SK-N-SH treated with all-trans-retinoic acid at 6 μM for 48 hours (cell line): ENCODE measurements around the gene TOP2B.

Experiments
- CSDC2 ChIP-seq: fragments of 250-450 bp; sonication (Bioruptor Pico); IDR thresholded peaks from 2 replicates; pipeline ENCODE4 v1.5.0; 2020; ENCODE audit warnings: mild to moderate bottlenecking, moderate library complexity
- PPARA ChIP-seq: fragments of 250-450 bp; sonication (Bioruptor Pico); IDR thresholded peaks from 2 replicates; pipeline ENCODE4 v1.5.0; 2020; ENCODE audit warnings: mild to moderate bottlenecking, borderline replicate concordance
- RARB ChIP-seq: fragments of 250-450 bp; sonication (Bioruptor Pico); IDR thresholded peaks from 2 replicates; pipeline ENCODE4 v1.8.0; 2021; ENCODE audit warnings: mild to moderate bottlenecking, moderate library complexity
- TCF4 ChIP-seq: fragments of 250-450 bp; sonication (Bioruptor Pico); IDR thresholded peaks from 2 replicates; pipeline ENCODE4 v1.8.0; 2021; ENCODE audit warnings: mild to moderate bottlenecking, moderate library complexity, borderline replicate concordance
- ZFP3 ChIP-seq: fragments of 250-450 bp; sonication (Bioruptor Pico); IDR thresholded peaks from 2 replicates; pipeline ENCODE4 v1.5.0; 2020; ENCODE audit warnings: mild to moderate bottlenecking, moderate library complexity
- ZNF8 ChIP-seq: fragments of 450-650 bp; formaldehyde crosslinking; IDR thresholded peaks from 2 replicates; pipeline ENCODE4 v1.5.0; 2020; ENCODE audit warnings: mild to moderate bottlenecking, moderate library complexity
- TF ChIP-seq, protein P1 (sequence below): fragments of 250-450 bp; sonication (Bioruptor Pico); IDR thresholded peaks from 2 replicates; pipeline ENCODE4 v1.8.0; 2020; ENCODE audit warnings: mild to moderate bottlenecking, moderate library complexity, borderline replicate concordance

- TF ChIP-seq, protein P1, sequence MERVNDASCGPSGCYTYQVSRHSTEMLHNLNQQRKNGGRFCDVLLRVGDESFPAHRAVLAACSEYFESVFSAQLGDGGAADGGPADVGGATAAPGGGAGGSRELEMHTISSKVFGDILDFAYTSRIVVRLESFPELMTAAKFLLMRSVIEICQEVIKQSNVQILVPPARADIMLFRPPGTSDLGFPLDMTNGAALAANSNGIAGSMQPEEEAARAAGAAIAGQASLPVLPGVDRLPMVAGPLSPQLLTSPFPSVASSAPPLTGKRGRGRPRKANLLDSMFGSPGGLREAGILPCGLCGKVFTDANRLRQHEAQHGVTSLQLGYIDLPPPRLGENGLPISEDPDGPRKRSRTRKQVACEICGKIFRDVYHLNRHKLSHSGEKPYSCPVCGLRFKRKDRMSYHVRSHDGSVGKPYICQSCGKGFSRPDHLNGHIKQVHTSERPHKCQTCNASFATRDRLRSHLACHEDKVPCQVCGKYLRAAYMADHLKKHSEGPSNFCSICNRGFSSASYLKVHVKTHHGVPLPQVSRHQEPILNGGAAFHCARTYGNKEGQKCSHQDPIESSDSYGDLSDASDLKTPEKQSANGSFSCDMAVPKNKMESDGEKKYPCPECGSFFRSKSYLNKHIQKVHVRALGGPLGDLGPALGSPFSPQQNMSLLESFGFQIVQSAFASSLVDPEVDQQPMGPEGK (CRISPR knock-in tag): no peak
- TF ChIP-seq TCF4 (CRISPR knock-in tag) (no peak), ZFP3 (CRISPR knock-in tag) (no peak), RARB (CRISPR knock-in tag) (no peak), CSDC2 (no peak), ZNF8 (CRISPR knock-in tag) (no peak), PPARA (CRISPR knock-in tag) (no peak)
Observed at GRCh38 chr3:25593001-25593400, 71.7 kb downstream of the TOP2B start.
